ENCODE data around the gene CCDC88C.
A peak's percentile ranks its signal among the peaks of the same experiment; 100 is the strongest.
"Not testable (repeated sequence)": the region's sequence is repeated elsewhere in the genome, so short reads cannot be mapped to it uniquely, and the experiment has no call there.

Gene CCDC88C

GRCh38 chr14:91425531-91425944, 7.9 kb upstream of the CCDC88C start:
- H3K36me3 Mint-ChIP-seq (ENCODE audit: low read depth); intact Hi-C loops (cut with micrococcal nuclease); H3K27ac Mint-ChIP-seq; H3K4me3 Mint-ChIP-seq; H3K27me3 Mint-ChIP-seq; H3K9me3 Mint-ChIP-seq: not testable (repeated sequence)
- H3K4me1 Mint-ChIP-seq (ENCODE audit: low read depth), result peaks cover 12% of the 10 kb centered on the region

GRCh38 chr14:91424813-91425530, 7.4 kb upstream of the CCDC88C start:
- Mint-ChIP-seq H3K36me3 (ENCODE audit: low read depth) (no peaks in the 10 kb centered on the region), H3K4me1 (ENCODE audit: low read depth) (peaks cover 12% of the 10 kb centered on the region), H3K27ac (no peak overlapping the region), H3K4me3 (no peak overlapping the region), H3K9me3 (no peaks in the 10 kb centered on the region), H3K27me3 (no peaks in the 10 kb centered on the region)
- intact Hi-C loops (cut with micrococcal nuclease), result no loop called here

GRCh38 chr14:91420686-91421085, 3.1 kb upstream of the CCDC88C start:
- H3K36me3 Mint-ChIP-seq (ENCODE audit: low read depth), result no peaks in the 10 kb centered on the region
- peaks cover 14% of the 10 kb centered on the region for H3K27me3 Mint-ChIP-seq
- intact Hi-C loops (cut with micrococcal nuclease), result no loop called here
- H3K9me3 Mint-ChIP-seq, result no peaks in the 10 kb centered on the region
- H3K27ac Mint-ChIP-seq, result no peak overlapping the region
- H3K4me1 Mint-ChIP-seq (ENCODE audit: low read depth), result peaks cover 37% of the 10 kb centered on the region
- no peak overlapping the region for H3K4me3 Mint-ChIP-seq

GRCh38 chr14:91419451-91419850, 1.8 kb upstream of the CCDC88C start:
- intact Hi-C loops (cut with micrococcal nuclease), result loop anchor here (5.0 kb wide), 1 partner anchor 57 kb away; no protein-coding TSS in a partner anchor
- H3K4me1 Mint-ChIP-seq (ENCODE audit: low read depth), result peaks cover 45% of the 10 kb centered on the region
- no peaks in the 10 kb centered on the region for H3K9me3 Mint-ChIP-seq
- no peak overlapping the region for H3K4me3 Mint-ChIP-seq
- no peaks in the 10 kb centered on the region for H3K36me3 Mint-ChIP-seq (ENCODE audit: low read depth)
- peak overlapping the region; percentile 57 for H3K27ac Mint-ChIP-seq
- peaks cover 15% of the 10 kb centered on the region for H3K27me3 Mint-ChIP-seq

GRCh38 chr14:91419044-91419397, 1.4 kb upstream of the CCDC88C start:
- peak overlapping the region; percentile 57 for H3K27ac Mint-ChIP-seq
- H3K27me3 Mint-ChIP-seq, result peaks cover 16% of the 10 kb centered on the region
- peak overlapping the region; percentile 67 for H3K4me3 Mint-ChIP-seq
- no peaks in the 10 kb centered on the region for H3K9me3 Mint-ChIP-seq
- peaks cover 49% of the 10 kb centered on the region for H3K4me1 Mint-ChIP-seq (ENCODE audit: low read depth)
- H3K36me3 Mint-ChIP-seq (ENCODE audit: low read depth), result no peaks in the 10 kb centered on the region
- intact Hi-C loops (cut with micrococcal nuclease), result loop anchor here (5.0 kb wide), 1 partner anchor 57 kb away; no protein-coding TSS in a partner anchor

GRCh38 chr14:91418387-91419043, 895 bp upstream of the CCDC88C start:
- no peaks in the 10 kb centered on the region for H3K36me3 Mint-ChIP-seq (ENCODE audit: low read depth)

GRCh38 chr14:91417983-91418386, 365 bp upstream of the CCDC88C start:
- Mint-ChIP-seq H3K4me3 (peak overlapping the region; percentile 67), H3K27me3 (peaks cover 16% of the 10 kb centered on the region), H3K4me1 (ENCODE audit: low read depth) (peaks cover 56% of the 10 kb centered on the region), H3K27ac (peak overlapping the region; percentile 57), H3K36me3 (ENCODE audit: low read depth) (no peaks in the 10 kb centered on the region), H3K9me3 (no peaks in the 10 kb centered on the region)
- intact Hi-C loops (cut with micrococcal nuclease), result loop anchor here (1.0 to 5.0 kb wide), 2 partner anchors 56 to 95 kb away; no protein-coding TSS in a partner anchor

More at GRCh38 chr14:91418387-91419043, 895 bp upstream of the CCDC88C start:
- Mint-ChIP-seq H3K9me3 (no peaks in the 10 kb centered on the region), H3K27me3 (peaks cover 16% of the 10 kb centered on the region), H3K27ac (peak overlapping the region; percentile 57), H3K4me1 (ENCODE audit: low read depth) (peaks cover 53% of the 10 kb centered on the region), H3K4me3 (peak overlapping the region; percentile 67)
- intact Hi-C loops (cut with micrococcal nuclease), result loop anchor here (1.0 to 5.0 kb wide), 2 partner anchors 56 to 95 kb away; no protein-coding TSS in a partner anchor

GRCh38 chr14:91416744-91417119, 888 bp downstream of the CCDC88C start:
- peak overlapping the region; percentile 76 for H3K4me3 Mint-ChIP-seq
- no peaks in the 10 kb centered on the region for H3K9me3 Mint-ChIP-seq
- H3K4me1 Mint-ChIP-seq (ENCODE audit: low read depth), result peaks cover 60% of the 10 kb centered on the region
- peaks cover 16% of the 10 kb centered on the region for H3K27me3 Mint-ChIP-seq
- no peaks in the 10 kb centered on the region for H3K36me3 Mint-ChIP-seq (ENCODE audit: low read depth)
- H3K27ac Mint-ChIP-seq, result peak overlapping the region; percentile 41
- intact Hi-C loops (cut with micrococcal nuclease), result loop anchor here (5.0 kb wide), 1 partner anchor 54 kb away; no protein-coding TSS in a partner anchor

- no peaks in the 10 kb centered on the region for H3K36me3 Mint-ChIP-seq (ENCODE audit: low read depth)
- peak overlapping the region; percentile 76 for H3K4me3 Mint-ChIP-seq
- peaks cover 16% of the 10 kb centered on the region for H3K27me3 Mint-ChIP-seq
- H3K4me1 Mint-ChIP-seq (ENCODE audit: low read depth), result peaks cover 64% of the 10 kb centered on the region
- no peaks in the 10 kb centered on the region for H3K9me3 Mint-ChIP-seq
- H3K27ac Mint-ChIP-seq, result peak overlapping the region; percentile 41
- intact Hi-C loops (cut with micrococcal nuclease), result loop anchor here (5.0 kb wide), 1 partner anchor 54 kb away; no protein-coding TSS in a partner anchor
Observed at GRCh38 chr14:91415794-91416743, 1.6 kb downstream of the CCDC88C start.

- Mint-ChIP-seq H3K4me1 (ENCODE audit: low read depth) (peaks cover 73% of the 10 kb centered on the region), H3K9me3 (no peaks in the 10 kb centered on the region), H3K4me3 (no peak overlapping the region), H3K27ac (peak overlapping the region; percentile 11), H3K27me3 (peaks cover 16% of the 10 kb centered on the region), H3K36me3 (ENCODE audit: low read depth) (no peaks in the 10 kb centered on the region)
- intact Hi-C loops (cut with micrococcal nuclease), result no loop called here
Observed at GRCh38 chr14:91414475-91414833, 3.2 kb downstream of the CCDC88C start.

GRCh38 chr14:91413547-91414474, 3.8 kb downstream of the CCDC88C start:
- Mint-ChIP-seq H3K27ac (peak overlapping the region; percentile 11), H3K4me3 (no peak overlapping the region), H3K36me3 (ENCODE audit: low read depth) (peaks cover 1% of the 10 kb centered on the region), H3K9me3 (no peaks in the 10 kb centered on the region), H3K4me1 (ENCODE audit: low read depth) (peaks cover 66% of the 10 kb centered on the region), H3K27me3 (peaks cover 11% of the 10 kb centered on the region)
- intact Hi-C loops (cut with micrococcal nuclease), result no loop called here

GRCh38 chr14:91412939-91413338, 4.7 kb downstream of the CCDC88C start:
- intact Hi-C loops (cut with micrococcal nuclease), result no loop called here
- H3K27ac Mint-ChIP-seq, result no peak overlapping the region
- H3K4me1 Mint-ChIP-seq (ENCODE audit: low read depth), result peaks cover 59% of the 10 kb centered on the region
- peaks cover 9% of the 10 kb centered on the region for H3K27me3 Mint-ChIP-seq
- H3K9me3 Mint-ChIP-seq, result no peaks in the 10 kb centered on the region
- no peak overlapping the region for H3K4me3 Mint-ChIP-seq
- peaks cover 10% of the 10 kb centered on the region for H3K36me3 Mint-ChIP-seq (ENCODE audit: low read depth)

All from dendritic cell treated with granulocyte-macrophage colony-stimulating factor and Interleukin-4, amounts not matched to agents 40 ng/mL and 50 ng/mL, for 4 days (primary cell).